ENCODE results near the gene NR1I2. TPM values are rescaled to one million over a fixed set of nuclear protein-coding genes. Genes with fewer than 3 reads are reported as not detected.

Gene NR1I2
- total RNA-seq, 2 experiments from 2014 or later = 0.70 to 1.0 TPM

DNA sequence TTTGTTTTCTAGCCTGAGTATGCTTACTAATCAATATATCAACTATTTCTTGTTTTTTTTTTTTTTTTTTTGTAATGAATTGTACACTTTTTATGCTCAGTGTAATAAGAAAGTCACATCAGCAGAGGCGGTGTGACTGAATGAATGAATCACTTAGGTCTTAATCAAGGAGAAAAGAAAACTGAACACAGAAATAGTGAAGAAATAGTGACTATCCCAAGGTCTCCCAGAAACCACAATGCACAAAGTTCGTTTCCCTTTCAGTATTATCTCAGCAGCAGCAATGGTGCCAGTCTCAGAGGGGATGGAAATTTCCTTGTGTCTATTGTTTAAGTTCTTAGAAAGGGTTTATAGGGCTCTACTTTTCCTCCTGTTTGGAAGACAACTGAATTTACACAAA is 80.7 kb downstream of the NR1I2 start:
- no peak for ATAC-seq
- ChIA-PET POLR2A (no interaction called here), CTCF (no interaction called here)
- H3K4me3 Mint-ChIP-seq = no peak overlapping the region
- intact Hi-C loops (cut with micrococcal nuclease) = no loop called here
- peaks cover 5% of the 10 kb centered on the region for H3K9me3 Mint-ChIP-seq
- H3K27ac Mint-ChIP-seq = no peak overlapping the region
- TF ChIP-seq, protein P1, sequence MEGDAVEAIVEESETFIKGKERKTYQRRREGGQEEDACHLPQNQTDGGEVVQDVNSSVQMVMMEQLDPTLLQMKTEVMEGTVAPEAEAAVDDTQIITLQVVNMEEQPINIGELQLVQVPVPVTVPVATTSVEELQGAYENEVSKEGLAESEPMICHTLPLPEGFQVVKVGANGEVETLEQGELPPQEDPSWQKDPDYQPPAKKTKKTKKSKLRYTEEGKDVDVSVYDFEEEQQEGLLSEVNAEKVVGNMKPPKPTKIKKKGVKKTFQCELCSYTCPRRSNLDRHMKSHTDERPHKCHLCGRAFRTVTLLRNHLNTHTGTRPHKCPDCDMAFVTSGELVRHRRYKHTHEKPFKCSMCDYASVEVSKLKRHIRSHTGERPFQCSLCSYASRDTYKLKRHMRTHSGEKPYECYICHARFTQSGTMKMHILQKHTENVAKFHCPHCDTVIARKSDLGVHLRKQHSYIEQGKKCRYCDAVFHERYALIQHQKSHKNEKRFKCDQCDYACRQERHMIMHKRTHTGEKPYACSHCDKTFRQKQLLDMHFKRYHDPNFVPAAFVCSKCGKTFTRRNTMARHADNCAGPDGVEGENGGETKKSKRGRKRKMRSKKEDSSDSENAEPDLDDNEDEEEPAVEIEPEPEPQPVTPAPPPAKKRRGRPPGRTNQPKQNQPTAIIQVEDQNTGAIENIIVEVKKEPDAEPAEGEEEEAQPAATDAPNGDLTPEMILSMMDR (IDR thresholded peaks at IDR 0.05) = no peak
- peaks cover 3% of the 10 kb centered on the region for H3K4me1 Mint-ChIP-seq (ENCODE audit: low read depth)
- no peaks in the 10 kb centered on the region for H3K27me3 Mint-ChIP-seq
- no peak for DNase-seq
- peaks cover 49% of the 10 kb centered on the region for H3K36me3 Mint-ChIP-seq (ENCODE audit: low read depth)

GRCh38 chr3:119864476-119864875 is 82.6 kb downstream of the NR1I2 start:
- ChIA-PET CTCF (interaction anchor here (0.9 to 1.6 kb wide), 3 partner anchors 27 to 282 kb away, joined by 3 to 7 read pairs (median 3); no protein-coding TSS in a partner anchor), POLR2A (interaction anchor here (1.5 kb wide), 1 partner anchor 17 kb away, joined by 4 read pairs; no protein-coding TSS in a partner anchor)
- TF ChIP-seq, protein P1 (IDR thresholded peaks at IDR 0.05) = no peak
- DNase-seq = no peak
- ATAC-seq = no peak
- Mint-ChIP-seq H3K9me3 (peaks cover 4% of the 10 kb centered on the region), H3K27ac (no peak overlapping the region), H3K27me3 (no peaks in the 10 kb centered on the region), H3K36me3 (ENCODE audit: low read depth) (peaks cover 37% of the 10 kb centered on the region), H3K4me3 (no peak overlapping the region), H3K4me1 (ENCODE audit: low read depth) (peaks cover 7% of the 10 kb centered on the region)
- intact Hi-C loops (cut with micrococcal nuclease) = no loop called here

Other genes with a start within 250 kb of the NR1I2 start
- gene CD80, start 222.5 kb upstream of the NR1I2 start, total RNA-seq = 10 to 100 TPM in 1 of 2 experiments, 1 to 10 TPM in 1; 7.1 to 10.2 TPM
- 1 to 10 TPM; 5.7 to 5.9 TPM for gene ADPRH, start 202.6 kb upstream of the NR1I2 start, total RNA-seq
- gene PLA1A, start 184.2 kb upstream of the NR1I2 start, total RNA-seq = not detected
- gene POPDC2, start 121.5 kb upstream of the NR1I2 start, total RNA-seq = 1 to 10 TPM; 1.3 to 2.1 TPM
- 10 to 100 TPM; 83.6 to 86.7 TPM for gene COX17, start 104.7 kb upstream of the NR1I2 start, total RNA-seq
- gene CFAP91, start 79.1 kb upstream of the NR1I2 start, total RNA-seq = not detected